Upper lobe of left lung (tissue), 4 donors: ENCODE measurements around the gene RASA3.

Experiments used
- CTCF ChIP-seq, 6 experiments: fragments of 450-650 bp in 4 of 6; fragments of 200-600 bp in 2 of 6; sonication (generic) in 2 of 6; IDR thresholded peaks; one replicate each; pipeline ENCODE4 v1.5.1; 2016 to 2019; ENCODE audit warnings: antibody characterized with exemption in 6 of 6
- EP300 ChIP-seq, 4 donors: sonication (generic); formaldehyde crosslinking; IDR thresholded peaks; one replicate each; pipeline ENCODE4 v1.5.1; 2017; ENCODE audit warnings: antibody characterized with exemption in 4 of 4, control low read depth in 2 of 4
- POLR2A ChIP-seq, 4 donors: fragments of 450-650 bp; IDR thresholded peaks; one replicate each; pipeline ENCODE4 v1.5.1; 2016 to 2017; ENCODE audit warnings: antibody characterized with exemption in 4 of 4, mild to moderate bottlenecking in 2 of 4
- POLR2AphosphoS5 ChIP-seq, 2 donors: sonication (generic); formaldehyde crosslinking; IDR thresholded peaks; one replicate each; pipeline ENCODE4 v1.5.1; 2017; ENCODE audit warnings: antibody characterized with exemption in 2 of 2

GRCh38 chr13:113997845-113998751, 134.3 kb downstream of the RASA3 start:
- TF ChIP-seq CTCF (IDR thresholded peaks at IDR 0.05) (no peak), EP300 (IDR thresholded peaks at IDR 0.05) (peak in 1 of 4 donors; percentile 25), POLR2A (IDR thresholded peaks at IDR 0.05) (no peak), POLR2AphosphoS5 (IDR thresholded peaks at IDR 0.05) (peak; percentile 29 to 71)
